Limb (tissue), 2 donors: ENCODE data around the gene CCDC136.

Experiments
- DNase-seq, 2 donors: peaks; one replicate each; pipeline ENCODE4 v3.0.0-alpha.2; 2016; ENCODE audit errors: extremely low spot score in 2 of 2

Gene CCDC136

GRCh38 chr7:128805225-128805624, 13.5 kb downstream of the CCDC136 start:
- DNase-seq = no peak

DNA sequence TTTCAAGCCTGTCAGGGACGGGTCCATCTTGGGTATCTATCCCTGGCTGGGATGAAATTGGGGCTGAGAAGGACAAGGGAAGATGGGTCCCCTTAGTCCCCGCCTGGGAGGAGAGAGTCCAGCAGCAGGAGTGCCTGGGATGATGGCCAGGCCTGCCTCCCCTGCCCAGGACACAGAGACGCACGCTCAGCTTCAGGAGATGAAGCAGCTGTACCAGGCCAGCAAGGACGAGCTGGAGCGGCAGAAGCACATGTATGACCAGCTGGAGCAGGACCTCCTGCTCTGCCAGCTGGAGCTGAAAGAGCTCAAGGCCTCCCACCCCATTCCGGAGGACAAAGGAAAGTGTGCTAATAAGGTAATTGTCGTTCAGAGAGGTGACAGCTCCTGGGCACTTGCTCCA, 15.4 kb downstream of the CCDC136 start:
- DNase-seq = no peak

DNA sequence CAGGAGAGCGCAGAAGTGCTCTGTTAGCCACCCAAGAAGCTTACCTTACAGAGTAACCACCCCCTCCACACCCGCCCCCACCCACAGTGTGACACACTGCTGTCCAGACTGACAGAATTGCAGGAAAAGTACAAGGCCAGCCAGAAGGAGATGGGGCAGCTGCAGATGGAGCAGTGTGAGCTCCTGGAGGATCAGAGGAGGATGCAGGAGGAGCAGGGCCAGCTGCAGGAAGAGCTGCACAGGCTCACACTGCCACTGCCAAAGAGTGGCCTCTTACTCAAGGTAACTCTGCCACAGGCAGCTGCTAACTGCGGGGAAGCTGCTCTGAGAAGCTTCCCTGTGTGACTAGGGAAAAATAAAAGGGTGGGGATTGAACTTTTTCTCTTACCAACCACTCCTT, 17.6 kb downstream of the CCDC136 start:
- no peak for DNase-seq

DNA sequence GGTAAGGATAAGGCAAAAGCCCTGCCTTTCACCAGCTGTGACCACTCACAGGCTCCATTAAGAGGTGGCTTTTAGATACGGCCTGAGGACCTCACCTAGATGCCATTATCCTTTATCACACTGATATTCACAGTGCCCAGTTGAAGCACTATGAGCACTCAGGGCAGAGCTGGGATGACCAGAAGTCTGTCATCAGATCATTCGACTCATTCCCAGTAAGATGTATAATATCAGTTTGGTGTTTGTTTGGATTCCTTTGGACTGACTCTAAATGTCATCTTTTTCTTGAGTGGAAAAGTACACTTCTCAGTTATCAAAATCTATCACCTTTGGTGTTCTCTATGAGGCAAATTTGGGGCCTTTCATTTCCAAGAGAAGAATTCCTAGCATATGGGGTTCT, 18.7 kb downstream of the CCDC136 start:
- DNase-seq = no peak

GRCh38 chr7:128810997-128811396, 19.2 kb downstream of the CCDC136 start:
- no peak for DNase-seq

DNA sequence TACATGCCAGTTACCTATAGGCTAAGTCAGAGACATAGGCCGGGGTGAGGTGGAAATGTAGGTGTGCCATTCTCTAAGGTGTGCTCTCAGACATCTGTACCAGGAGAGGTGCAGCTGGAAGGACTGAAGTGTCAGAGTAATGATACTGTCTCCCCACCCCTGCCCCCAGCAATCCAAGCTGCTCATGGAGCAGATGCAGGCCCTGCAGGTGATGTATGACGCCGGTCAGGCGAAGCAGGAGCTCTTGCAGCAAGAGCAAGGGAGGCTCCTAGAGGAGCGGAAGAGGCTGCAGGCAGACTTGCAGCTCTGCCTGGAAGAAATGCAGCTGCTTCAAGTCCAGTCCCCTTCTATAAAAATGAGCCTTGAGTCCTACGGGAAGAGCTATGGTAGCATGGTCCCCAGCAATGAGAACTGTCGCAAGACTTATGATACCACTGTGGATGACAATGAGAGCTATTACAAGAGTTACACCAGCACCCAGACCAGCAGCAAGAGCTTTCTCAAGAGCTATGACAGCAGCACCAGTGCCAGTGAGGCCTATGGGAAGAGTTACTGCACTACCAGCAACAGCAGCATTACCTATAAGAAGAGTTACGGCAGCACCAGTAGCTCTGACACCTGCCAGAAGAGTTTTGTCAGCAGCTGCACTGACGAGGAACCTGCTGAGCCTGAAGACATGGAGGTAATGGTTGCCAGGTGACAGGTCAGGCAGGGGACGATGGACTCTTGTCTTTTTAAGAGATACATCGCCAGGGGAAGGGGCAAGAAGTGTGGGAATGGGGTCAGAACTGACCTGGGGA, 20.1 kb downstream of the CCDC136 start:
- DNase-seq = no peak

DNA sequence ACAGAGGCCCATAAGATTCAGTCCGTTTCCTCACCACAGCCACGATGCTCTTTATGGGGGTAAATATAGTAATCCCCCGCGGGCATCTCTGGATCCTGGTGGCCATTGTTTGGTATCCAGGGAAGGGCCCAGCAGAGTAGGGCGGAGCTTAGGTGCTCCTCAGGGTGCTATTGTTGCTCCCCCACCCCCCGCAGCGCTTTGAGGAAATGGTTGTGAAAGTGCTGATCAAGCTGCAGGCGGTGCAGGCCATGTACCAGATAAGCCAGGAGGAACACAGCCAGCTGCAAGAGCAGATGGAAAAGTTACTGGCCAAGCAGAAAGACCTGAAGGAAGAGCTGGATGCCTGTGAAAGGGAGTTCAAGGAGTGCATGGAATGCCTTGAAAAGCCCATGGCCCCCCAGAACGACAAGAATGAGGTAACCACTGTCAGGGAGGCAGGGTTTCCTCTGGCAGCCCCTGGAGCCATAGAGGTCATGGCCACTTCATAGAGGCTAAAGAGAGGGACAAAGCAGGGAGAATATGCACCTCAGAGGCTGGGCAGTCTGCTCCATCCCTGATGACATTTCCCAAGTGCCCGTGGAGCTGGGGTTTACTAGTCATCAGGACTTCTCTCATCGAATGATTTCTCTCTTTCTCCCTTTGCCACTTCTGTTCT, 20.9 kb downstream of the CCDC136 start:
- DNase-seq = no peak

- no peak for DNase-seq
Observed at GRCh38 chr7:128814499-128814898, 22.7 kb downstream of the CCDC136 start.

DNA sequence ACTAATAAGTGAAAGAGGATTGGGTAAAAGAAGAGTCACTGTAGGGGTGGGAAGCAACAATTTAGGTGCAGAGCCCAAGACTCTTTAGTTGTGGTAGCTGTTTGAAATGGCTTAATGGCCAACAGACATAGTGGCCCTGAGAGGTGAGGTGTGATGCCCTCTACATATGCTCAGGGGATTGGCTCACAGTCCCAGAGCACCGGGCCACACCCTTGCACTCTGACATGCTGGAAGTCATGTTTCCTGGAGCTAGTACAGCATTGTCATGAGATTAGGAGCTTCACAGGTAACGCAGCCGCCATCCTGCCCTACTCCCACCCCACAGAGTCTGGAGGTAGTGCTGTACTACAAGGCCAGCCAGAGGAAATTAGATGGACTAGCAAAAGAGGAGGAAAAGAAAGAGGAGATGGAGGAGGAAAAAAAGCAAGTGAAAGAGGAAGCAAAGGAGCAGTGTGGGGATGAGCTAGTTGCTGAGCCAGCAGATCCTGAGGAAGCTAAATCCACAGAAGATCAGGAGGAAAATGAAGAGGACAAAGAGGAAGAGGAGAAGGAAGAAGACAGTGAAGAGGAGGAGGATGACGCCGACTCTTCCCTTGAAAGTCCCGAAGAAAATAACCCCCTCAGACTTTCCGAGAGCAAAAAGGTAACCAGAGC, 23.6 kb downstream of the CCDC136 start:
- no peak for DNase-seq

GRCh38 chr7:128818694-128819093, 26.9 kb downstream of the CCDC136 start:
- no peak for DNase-seq

GRCh38 chr7:128821724-128822123, 30.0 kb downstream of the CCDC136 start:
- no peak for DNase-seq

DNA sequence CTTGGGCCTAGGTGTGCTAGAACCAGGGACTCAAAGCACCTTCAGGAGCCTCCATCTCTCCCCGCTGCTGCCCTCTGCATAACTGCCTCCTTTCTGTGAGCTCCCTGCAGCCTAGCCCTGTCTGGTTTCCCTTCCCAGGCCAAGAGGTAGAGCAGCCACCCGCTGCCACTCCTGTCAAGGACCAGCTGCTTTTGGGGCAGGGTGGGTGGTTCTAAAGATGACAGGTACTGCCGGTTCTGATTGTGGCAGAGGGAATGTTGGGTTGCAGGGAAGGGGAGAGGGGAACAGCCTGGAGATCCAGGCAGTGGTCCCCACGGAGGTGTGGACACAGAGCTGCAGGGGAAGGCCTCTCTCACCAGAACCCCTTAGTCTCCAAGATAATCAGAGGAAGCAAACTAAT, 34.7 kb downstream of the CCDC136 start:
- DNase-seq = no peak

DNA sequence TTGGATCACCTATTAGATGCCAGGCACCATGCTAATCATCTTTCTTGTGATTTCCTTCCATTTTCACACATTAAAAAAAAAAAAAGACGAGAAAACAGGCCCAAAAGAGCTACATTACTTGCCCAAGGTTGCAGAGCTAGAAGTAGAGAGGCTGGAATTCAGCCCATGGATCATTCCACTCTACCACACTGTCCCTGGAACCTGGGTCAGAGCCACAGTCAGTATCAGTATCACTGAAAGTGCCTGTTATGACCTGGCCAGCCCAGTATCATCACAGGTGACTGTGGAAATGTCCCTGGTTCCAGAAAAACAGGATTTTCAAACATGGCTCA, 35.1 kb downstream of the CCDC136 start:
- DNase-seq = no peak

GRCh38 chr7:128827248-128827958, 35.6 kb downstream of the CCDC136 start:
- DNase-seq = no peak

DNA sequence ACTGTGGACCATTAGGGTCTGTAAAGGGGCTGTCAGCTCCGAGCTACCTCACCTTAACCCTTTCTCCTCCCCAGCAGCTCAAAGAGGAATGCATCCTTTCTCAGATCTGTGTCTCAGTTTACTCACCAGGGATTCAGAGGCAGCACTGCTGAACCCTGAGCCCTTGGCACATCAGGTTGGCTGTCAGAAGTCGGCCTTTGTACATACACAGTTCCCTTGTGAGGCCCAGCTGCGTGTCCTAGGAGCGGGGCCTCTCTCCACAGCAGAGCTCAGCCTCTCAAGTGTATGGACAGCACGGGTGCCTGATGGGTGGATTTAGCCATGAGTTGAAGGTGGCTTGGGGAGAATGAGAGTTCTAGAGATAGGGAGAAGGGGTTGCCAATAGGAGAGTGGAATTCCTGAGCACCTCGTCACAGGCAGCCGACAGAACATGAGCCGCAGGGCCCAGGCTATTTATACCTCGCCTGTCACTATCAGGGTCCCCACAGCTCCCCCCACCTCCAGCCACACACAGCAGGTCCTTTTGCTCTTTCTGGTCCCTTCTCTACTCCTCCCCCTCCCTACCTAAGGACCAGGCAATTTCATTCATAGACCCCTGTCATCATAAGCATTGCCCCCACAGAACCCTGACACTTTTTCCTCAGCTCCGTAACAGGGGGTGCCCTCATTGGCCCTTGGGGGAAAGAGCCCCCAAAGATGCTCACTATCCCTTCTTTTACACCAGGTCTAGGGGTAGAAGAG, 36.4 kb downstream of the CCDC136 start:
- no peak for DNase-seq

GRCh38 chr7:128829391-128830166, 37.8 kb downstream of the CCDC136 start:
- DNase-seq = peak in 1 of 2 donors; percentile 56

DNA sequence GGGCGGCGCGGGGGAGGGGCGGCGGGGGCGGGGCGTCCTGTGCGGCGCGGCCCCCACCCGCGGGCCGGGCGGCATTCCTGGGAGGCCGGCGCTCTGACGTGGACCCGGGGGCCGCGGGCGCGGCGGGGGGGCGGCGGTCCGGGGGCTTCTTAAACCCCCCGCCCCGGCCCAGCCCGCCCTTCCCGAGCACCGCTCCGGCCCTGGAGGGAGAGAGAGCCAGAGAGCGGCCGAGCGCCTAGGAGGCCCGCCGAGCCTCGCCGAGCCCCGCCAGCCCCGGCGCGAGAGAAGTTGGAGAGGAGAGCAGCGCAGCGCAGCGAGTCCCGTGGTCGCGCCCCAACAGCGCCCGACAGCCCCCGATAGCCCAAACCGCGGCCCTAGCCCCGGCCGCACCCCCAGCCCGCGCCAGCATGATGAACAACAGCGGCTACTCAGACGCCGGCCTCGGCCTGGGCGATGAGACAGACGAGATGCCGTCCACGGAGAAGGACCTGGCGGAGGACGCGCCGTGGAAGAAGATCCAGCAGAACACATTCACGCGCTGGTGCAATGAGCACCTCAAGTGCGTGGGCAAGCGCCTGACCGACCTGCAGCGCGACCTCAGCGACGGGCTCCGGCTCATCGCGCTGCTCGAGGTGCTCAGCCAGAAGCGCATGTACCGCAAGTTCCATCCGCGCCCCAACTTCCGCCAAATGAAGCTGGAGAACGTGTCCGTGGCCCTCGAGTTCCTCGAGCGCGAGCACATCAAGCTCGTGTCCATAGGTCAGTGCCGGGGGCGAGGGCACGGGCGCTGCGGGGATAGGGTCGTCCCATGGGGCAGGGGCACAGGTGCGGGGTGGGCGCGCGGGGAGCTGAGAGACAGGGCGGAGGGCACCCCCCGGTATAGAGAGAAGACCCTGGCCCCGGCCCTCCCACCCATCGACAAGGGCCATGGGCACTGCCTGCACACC, 38.7 kb downstream of the CCDC136 start, which contains the start of gene FLNC:
Gene FLNC (plus strand): TSS at position 176 of the 947 bp plus-strand sequence. CDS start 232 bp downstream, at position 408.
- peak; percentile 68 to 83 for DNase-seq

GRCh38 chr7:128831178-128831993, 39.6 kb downstream of the CCDC136 start:
- DNase-seq = peak; percentile 86 to 91
